Heart left ventricle (tissue), 16 donors: ENCODE data around the gene MGP. TPM values are rescaled to one million over a fixed set of nuclear protein-coding genes. Genes with fewer than 3 reads are reported as not detected.

Experiments used
- ATAC-seq, 4 donors: fragments of 200-7000 bp; cut with Tn5 transposase; one replicate each; pipeline ENCODE4 v1.9.1; 2020 to 2022; ENCODE audit warnings: moderate library complexity in 4 of 4, mild to moderate bottlenecking in 3 of 4, moderate number of reproducible peaks in 1 of 4
- DNase-seq, 5 donors: peaks; one replicate each; pipeline ENCODE4 v3.0.0-alpha.2; 2020
- H3K27ac ChIP-seq, 12 donors: fragments of 200-600 bp; sonication (generic) in 4 of 12; one replicate each; pipeline versions ENCODE4 v1.5.0 to v1.8.0; 2016 to 2022; ENCODE audit warnings: mild to moderate bottlenecking in 2 of 12
- H3K27me3 ChIP-seq, 9 donors: fragments of 200-600 bp; sonication (generic) in 2 of 9; one replicate each; pipeline versions ENCODE4 v1.5.1 to v1.8.0; 2016 to 2022; ENCODE audit warnings: mild to moderate bottlenecking in 3 of 9
- H3K36me3 ChIP-seq, 9 donors: fragments of 200-600 bp; sonication (generic) in 2 of 9; one replicate each; pipeline versions ENCODE4 v1.5.0 to v1.8.0; 2018 to 2022; ENCODE audit warnings: mild to moderate bottlenecking in 2 of 9
- H3K4me1 ChIP-seq, 12 donors: fragments of 200-600 bp; sonication (generic) in 4 of 12; one replicate each; pipeline versions ENCODE4 v1.5.0 to v1.8.0; 2016 to 2022; ENCODE audit warnings: mild to moderate bottlenecking in 3 of 12
- H3K4me3 ChIP-seq, 12 donors: fragments of 200-600 bp; sonication (generic) in 4 of 12; one replicate each; pipeline versions ENCODE4 v1.5.0 to v1.8.0; 2017 to 2022; ENCODE audit warnings: mild to moderate bottlenecking in 9 of 12, moderate library complexity in 4 of 12
- H3K9me3 ChIP-seq, 12 donors: fragments of 200-600 bp; sonication (generic) in 4 of 12; one replicate each; pipeline versions ENCODE4 v1.5.0 to v1.8.0; 2016 to 2022; ENCODE audit warnings: mild to moderate bottlenecking in 1 of 12
- CTCF ChIP-seq, 12 donors: fragments of 200-600 bp; sonication (generic) in 4 of 12; IDR thresholded peaks; one replicate each; pipeline versions ENCODE4 v1.5.0 to v1.8.0; 2018 to 2022; ENCODE audit warnings: antibody characterized with exemption in 12 of 12, mild to moderate bottlenecking in 5 of 12
- POLR2A ChIP-seq, 2 donors: fragments of 450-650 bp; IDR thresholded peaks; one replicate each; pipeline ENCODE4 v1.6.1; 2017; ENCODE audit warnings: antibody characterized with exemption in 2 of 2, mild to moderate bottlenecking in 2 of 2, moderate library complexity in 2 of 2
- WGBS, 4 donors: extraction: QIAGEN DNeasy Blood & Tissue Kit in 2 of 4; methylation state at CpG; one replicate each; pipeline versions ENCODE4 v1.1.5 to v1.1.7; 2013 to 2018; 5-methylcytosine and 5-hydroxymethylcytosine counted together
- intact Hi-C, 10 donors: fragments of 100-400 bp; cut with DNase I; formaldehyde crosslinking; loops; one replicate each; pipeline versions ENCODE4 v1.11.1 to v1.14.2; 2022
- polyA plus RNA-seq, 2 donors: library from polyadenylated mRNA; stranded (reverse); fragments of 200-250 nt; gene quantifications; one replicate each; pipeline ENCODE4 v1.2.3, GENCODE V29; 2013
- total RNA-seq, 9 donors: library from RNA; depleted of rRNA in 2 of 9; stranded (reverse); fragments of >200 nt in 2 of 9; fragmentation: NEBNext Ultra II Directional in 3 of 9; extraction: Animal tissue kit (Norgen Biotek cat#: 25700) in 3 of 9; gene quantifications; one replicate each; pipeline versions ENCODE4 v1.1.0 to v1.2.4, GENCODE V29; 2016 to 2023
- donor health status: ischemic (EF 13 %, LVEDD 7.1; RV severe dilation, severe dysfunction).
- donor health status: healthy with polysubstance abuse.
- donor health status: DM: no; HTN: yes; CAD: no.
- donor health status: DM: no; HTN: no; CAD: no.
- donor health status: ischemic (EF 25% LVEDD 6.9; RV normal size, moderate dysfunction).
- donor health status: ischemic (EF 25% LVEDD 5.7; RV mildly dilated, moderate dysfunction).
- donor health status: healthy.
- donor health status: DM: yes; HTN: yes; CAD: no.
- donor health status: ischemic (EF 35%, LVEDD 5.7; RV mildly dilated, moderate dysfunction).
- donor health status: nonischemic (EF 11% LVEDD 7.7; RV severe dilation, severe dysfunction).
- donor health status: DM: yes; HTN: yes; CAD: no.
- donor health status: PGD.
- donor health status: ischemic (EF 29% LVEDD 5.4; RV normal size, mild dysfunction).
- donor health status: nonischemic (EF 23%, LVEDD 6.1; RV moderate dilation, normal function).

The MGP gene
- total and polyA plus RNA-seq, 11 donors: 142 to 651 (median 255) TPM

- no peak for TF ChIP-seq CTCF (IDR thresholded peaks at IDR 0.05)
- TF ChIP-seq POLR2A (IDR thresholded peaks at IDR 0.05): no peak
- intact Hi-C loops: loop anchor here in 1 of 10 donors (10.0 kb wide), 1 partner anchor 53 kb away; no protein-coding TSS in a partner anchor
- Histone ChIP-seq H3K4me3 (no peak overlapping the region), H3K27ac (no peak overlapping the region), H3K9me3 (no peaks in the 10 kb centered on the region), H3K27me3 (no peaks in the 10 kb centered on the region), H3K4me1 (peaks cover 0 to 12% (median 0%) of the 10 kb centered on the region in 12 donors), H3K36me3 (peaks cover 0 to 29% (median 0%) of the 10 kb centered on the region in 9 donors)
- WGBS, 4 donors: 91 to 97% (median 93%) methylated on average over 4 of the region's 4 CpGs
- ATAC-seq (no peak), DNase-seq (no peak)
Observed at GRCh38 chr12:14931359-14931758, 45.7 kb upstream of the MGP start.

- no peak overlapping the region for H3K27ac ChIP-seq
- DNase-seq: no peak
- intact Hi-C loops: loop anchor here in 1 of 10 donors (10.0 kb wide), 1 partner anchor 55 kb away; no protein-coding TSS in a partner anchor
Observed at GRCh38 chr12:14930299-14930698, 44.6 kb upstream of the MGP start.

GRCh38 chr12:14928931-14929330 lies 43.3 kb upstream of the MGP start:
- H3K4me1 ChIP-seq: peaks cover 0 to 12% (median 0%) of the 10 kb centered on the region in 12 donors
- DNase-seq: no peak
- no peaks in the 10 kb centered on the region for H3K9me3 ChIP-seq
- no peak for ATAC-seq
- no peaks in the 10 kb centered on the region for H3K27me3 ChIP-seq
- intact Hi-C loops: no loop called here
- peak overlapping the region in 3 of 12 donors; percentile 16 to 22 (median 21) for H3K27ac ChIP-seq
- TF ChIP-seq POLR2A (IDR thresholded peaks at IDR 0.05): no peak
- TF ChIP-seq CTCF (IDR thresholded peaks at IDR 0.05): no peak
- peak overlapping the region in 1 of 12 donors; percentile 7 for H3K4me3 ChIP-seq
- WGBS, 4 donors: 37 to 47% (median 44%) methylated on average over 4 of the region's 4 CpGs
- peaks cover 0 to 19% (median 0%) of the 10 kb centered on the region in 9 donors for H3K36me3 ChIP-seq

More at GRCh38 chr12:14930299-14930698, 44.6 kb upstream of the MGP start:
- no peak overlapping the region for H3K4me3 ChIP-seq
- ATAC-seq: no peak
- peaks cover 0 to 12% (median 0%) of the 10 kb centered on the region in 12 donors for H3K4me1 ChIP-seq
- H3K9me3 ChIP-seq: no peaks in the 10 kb centered on the region
- no peak for TF ChIP-seq POLR2A (IDR thresholded peaks at IDR 0.05)
- TF ChIP-seq CTCF (IDR thresholded peaks at IDR 0.05): no peak
- no peaks in the 10 kb centered on the region for H3K27me3 ChIP-seq
- H3K36me3 ChIP-seq: peaks cover 0 to 29% (median 0%) of the 10 kb centered on the region in 9 donors

GRCh38 chr12:14927267-14927666 lies 41.6 kb upstream of the MGP start:
- 89 to 92% (median 90%) methylated on average over 3 of the region's 3 CpGs for WGBS, 4 donors
- Histone ChIP-seq H3K4me1 (peaks cover 0 to 15% (median 0%) of the 10 kb centered on the region in 12 donors), H3K36me3 (peaks cover 0 to 15% (median 0%) of the 10 kb centered on the region in 9 donors), H3K27me3 (no peaks in the 10 kb centered on the region), H3K4me3 (no peak overlapping the region), H3K9me3 (peaks cover 0 to 1% (median 0%) of the 10 kb centered on the region in 12 donors), H3K27ac (no peak overlapping the region)
- DNase-seq: no peak
- no peak for ATAC-seq
- intact Hi-C loops: no loop called here
- no peak for TF ChIP-seq POLR2A (IDR thresholded peaks at IDR 0.05)
- no peak for TF ChIP-seq CTCF (IDR thresholded peaks at IDR 0.05)
